Nephron progenitor cell (in vitro differentiated cells): ENCODE results near the gene BUB1B.
"Not testable (repeated sequence)": the region's sequence is repeated elsewhere in the genome, so short reads cannot be mapped to it uniquely, and the experiment has no call there.

Experiments used
- DNase-seq: peaks from one replicate; pipeline ENCODE4 v3.0.0; 2021
- H3K27ac Mint-ChIP-seq: 2 replicates; pipeline ENCODE4 v1.8.0; 2021; ENCODE audit warnings: mild to moderate bottlenecking, moderate library complexity, mixed read lengths
- H3K27me3 Mint-ChIP-seq: 2 replicates; pipeline ENCODE4 v1.8.0; 2021; ENCODE audit warnings: mild to moderate bottlenecking, low read depth, mixed read lengths; ENCODE audit not compliant: poor library complexity
- H3K36me3 Mint-ChIP-seq: 2 replicates; pipeline ENCODE4 v1.8.0; 2021; ENCODE audit warnings: low read depth, mixed read lengths
- H3K4me1 Mint-ChIP-seq: 2 replicates; pipeline ENCODE4 v1.8.0; 2021; ENCODE audit warnings: mixed read lengths
- H3K4me3 Mint-ChIP-seq: 2 replicates; pipeline ENCODE4 v1.8.0; 2021; ENCODE audit warnings: mild to moderate bottlenecking, moderate library complexity, mixed read lengths
- H3K9me3 Mint-ChIP-seq: 2 replicates; pipeline ENCODE4 v1.8.0; 2021; ENCODE audit warnings: mild to moderate bottlenecking, moderate library complexity, mixed read lengths
- CTCF ChIP-seq: fragments of 200-600 bp; sonication (generic); IDR thresholded peaks from 2 replicates; pipeline ENCODE4 v1.5.0; 2021; ENCODE audit warnings: antibody characterized with exemption

BUB1B gene

GRCh38 chr15:40150163-40150925 is 10.5 kb upstream of the BUB1B start:
- no peak for TF ChIP-seq CTCF
- Mint-ChIP-seq H3K36me3 (no peaks in the 10 kb centered on the region), H3K9me3 (peaks cover 5% of the 10 kb centered on the region), H3K27me3 (peaks cover 19% of the 10 kb centered on the region), H3K4me3 (no peak overlapping the region), H3K27ac (no peak overlapping the region), H3K4me1 (peaks cover 17% of the 10 kb centered on the region)
- no peak for DNase-seq

GRCh38 chr15:40151499-40151898 is 9.4 kb upstream of the BUB1B start:
- H3K9me3 Mint-ChIP-seq = peaks cover 5% of the 10 kb centered on the region
- H3K4me3 Mint-ChIP-seq = no peak overlapping the region
- H3K4me1 Mint-ChIP-seq = peaks cover 22% of the 10 kb centered on the region
- no peak overlapping the region for H3K27ac Mint-ChIP-seq
- H3K27me3 Mint-ChIP-seq = peaks cover 30% of the 10 kb centered on the region
- no peaks in the 10 kb centered on the region for H3K36me3 Mint-ChIP-seq
- DNase-seq = no peak
- no peak for TF ChIP-seq CTCF

- no peak for TF ChIP-seq CTCF
- peaks cover 22% of the 10 kb centered on the region for H3K4me1 Mint-ChIP-seq
- H3K27ac Mint-ChIP-seq = no peak overlapping the region
- no peak overlapping the region for H3K4me3 Mint-ChIP-seq
- DNase-seq = no peak
- H3K36me3 Mint-ChIP-seq = no peaks in the 10 kb centered on the region
- peaks cover 5% of the 10 kb centered on the region for H3K9me3 Mint-ChIP-seq
- peaks cover 28% of the 10 kb centered on the region for H3K27me3 Mint-ChIP-seq
These were observed 8.9 kb upstream of the BUB1B start for GRCh38 chr15:40151991-40152390.

GRCh38 chr15:40154821-40155220 is 6.0 kb upstream of the BUB1B start:
- peaks cover 17% of the 10 kb centered on the region for H3K27me3 Mint-ChIP-seq
- peak overlapping the region; percentile 83 for H3K27ac Mint-ChIP-seq
- not testable (repeated sequence) for DNase-seq, H3K36me3 Mint-ChIP-seq, H3K9me3 Mint-ChIP-seq, H3K4me3 Mint-ChIP-seq
- H3K4me1 Mint-ChIP-seq = peaks cover 34% of the 10 kb centered on the region

- peaks cover 14% of the 10 kb centered on the region for H3K27me3 Mint-ChIP-seq
- no peak for TF ChIP-seq CTCF
These were observed 5.5 kb upstream of the BUB1B start for GRCh38 chr15:40155270-40155910.

GRCh38 chr15:40157778-40158447 is 3.0 kb upstream of the BUB1B start:
- Mint-ChIP-seq H3K9me3 (no peaks in the 10 kb centered on the region), H3K36me3 (no peaks in the 10 kb centered on the region), H3K27ac (no peak overlapping the region), H3K4me1 (peaks cover 23% of the 10 kb centered on the region), H3K27me3 (peaks cover 14% of the 10 kb centered on the region), H3K4me3 (no peak overlapping the region)
- no peak for DNase-seq
- TF ChIP-seq CTCF = no peak

More at GRCh38 chr15:40155270-40155910, 5.5 kb upstream of the BUB1B start:
- Mint-ChIP-seq H3K4me3 (no peak overlapping the region), H3K36me3 (no peaks in the 10 kb centered on the region), H3K9me3 (no peaks in the 10 kb centered on the region), H3K27ac (peak overlapping the region; percentile 83), H3K4me1 (peaks cover 33% of the 10 kb centered on the region)
- DNase-seq = no peak
